MM.1S (cell line): ENCODE results near the gene ADCY9.

Source experiments
- DNase-seq: peaks from one replicate; pipeline ENCODE4 v3.0.0-alpha.2; 2015
- H2AFZ ChIP-seq: fragments of 300-600 bp; sonication (generic); 2 replicates; pipeline ENCODE4 v1.6.0; 2016; ENCODE audit warnings: antibody characterized with exemption, low read length
- H3F3A ChIP-seq: fragments of 300-600 bp; sonication (generic); 2 replicates; pipeline ENCODE4 v1.6.1; 2016; ENCODE audit warnings: mild to moderate bottlenecking, antibody characterized with exemption, low read length, moderate library complexity, mixed read lengths; ENCODE audit not compliant: insufficient read depth
- H3K27ac ChIP-seq: fragments of 300-600 bp; sonication (generic); 2 replicates; pipeline ENCODE4 v1.5.1; 2016; ENCODE audit warnings: mild to moderate bottlenecking, low read length
- H3K27me3 ChIP-seq: fragments of 300-600 bp; sonication (generic); replicated peaks from 2 replicates; pipeline ENCODE4 v1.6.0; 2016; ENCODE audit warnings: low read length; ENCODE audit not compliant: insufficient read depth
- H3K36me3 ChIP-seq: fragments of 300-600 bp; sonication (generic); replicated peaks from 2 replicates; pipeline ENCODE4 v1.6.1; 2016; ENCODE audit warnings: mild to moderate bottlenecking, low read length, mixed read lengths; ENCODE audit not compliant: insufficient read depth
- H3K4me1 ChIP-seq: fragments of 300-600 bp; sonication (generic); 2 replicates; pipeline ENCODE4 v1.6.1; 2016; ENCODE audit warnings: low read length, mixed read lengths
- H3K4me2 ChIP-seq: fragments of 300-600 bp; sonication (generic); 2 replicates; pipeline ENCODE4 v1.6.0; 2016; ENCODE audit warnings: low read depth, low read length
- H3K4me3 ChIP-seq: fragments of 300-600 bp; sonication (generic); 2 replicates; pipeline ENCODE4 v1.5.1; 2016; ENCODE audit warnings: low read length, mixed read lengths
- H3K79me2 ChIP-seq: fragments of 300-600 bp; sonication (generic); 2 replicates; pipeline ENCODE4 v1.6.1; 2016; ENCODE audit warnings: mixed run types, low read length, mixed read lengths
- H3K9ac ChIP-seq: fragments of 300-600 bp; sonication (generic); 2 replicates; pipeline ENCODE4 v1.6.1; 2016; ENCODE audit warnings: low read length, mixed read lengths
- H3K9me2 ChIP-seq: fragments of 300-600 bp; sonication (generic); replicated peaks from 2 replicates; pipeline ENCODE4 v1.6.1; 2016; ENCODE audit warnings: mild to moderate bottlenecking, low read length, mixed read lengths; ENCODE audit not compliant: insufficient read depth
- H3K9me3 ChIP-seq: fragments of 300-600 bp; sonication (generic); replicated peaks from 2 replicates; pipeline ENCODE4 v1.6.1; 2016; ENCODE audit warnings: mild to moderate bottlenecking, low read length, mixed read lengths; ENCODE audit not compliant: insufficient read depth
- H4K20me1 ChIP-seq: fragments of 300-600 bp; sonication (generic); 2 replicates; pipeline ENCODE4 v1.6.1; 2016; ENCODE audit warnings: mild to moderate bottlenecking, low read length, moderate library complexity, mixed read lengths; ENCODE audit not compliant: insufficient read depth
- EZH2 ChIP-seq: fragments of 300-600 bp; sonication (generic); optimal IDR thresholded peaks from 2 replicates; pipeline ENCODE3; 2017; ENCODE audit warnings: low read depth, mild to moderate bottlenecking, antibody characterized with exemption, low read length, mixed read lengths
- EZH2phosphoT487 ChIP-seq: fragments of 300-600 bp; sonication (generic); IDR thresholded peaks from 2 replicates; pipeline ENCODE4 v1.6.1; 2018; ENCODE audit warnings: antibody characterized with exemption, low read length
- TF ChIP-seq, protein P1 (sequence below): fragments of 300-600 bp; sonication (generic); IDR thresholded peaks from 2 replicates; pipeline ENCODE4 v1.5.1; 2016; ENCODE audit warnings: antibody characterized with exemption, low read length, mixed read lengths

ADCY9 gene

DNA sequence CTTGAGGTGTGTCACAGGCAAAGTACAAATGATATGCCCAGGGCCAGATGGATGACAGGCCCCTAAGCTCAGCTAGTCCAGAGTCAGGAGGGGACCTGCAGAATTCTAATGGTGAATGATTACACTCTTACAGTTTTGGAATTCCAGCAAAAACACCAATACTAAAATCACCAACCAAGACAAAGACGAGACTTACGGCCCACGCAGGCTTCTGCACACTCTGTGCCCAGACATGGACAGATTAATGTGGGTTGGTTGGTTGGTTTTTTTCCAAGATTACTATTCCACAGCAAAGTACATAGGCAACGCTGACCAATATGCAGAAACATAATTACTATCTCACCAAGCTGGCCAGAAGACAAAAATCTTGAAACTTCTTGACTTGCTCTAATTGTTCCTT lies 9.7 kb downstream of the ADCY9 start:
- DNase-seq, result no peak
- peaks cover 22% of the 10 kb centered on the region for H3K27me3 ChIP-seq
- H3K9ac ChIP-seq, result no peak overlapping the region
- no peak overlapping the region for H3K4me2 ChIP-seq
- 0 out of 2 replicates have a peak, but pooled peaks cover 4% of the 10 kb centered on the region for H3K4me1 ChIP-seq
- no peaks in the 10 kb centered on the region for H3K9me3 ChIP-seq
- no peaks in the 10 kb centered on the region for H3F3A ChIP-seq
- no peak overlapping the region for H3K27ac ChIP-seq
- no peaks in the 10 kb centered on the region for H3K9me2 ChIP-seq
- TF ChIP-seq EZH2 (no peak), EZH2phosphoT487 (no peak)
- TF ChIP-seq, protein P1, sequence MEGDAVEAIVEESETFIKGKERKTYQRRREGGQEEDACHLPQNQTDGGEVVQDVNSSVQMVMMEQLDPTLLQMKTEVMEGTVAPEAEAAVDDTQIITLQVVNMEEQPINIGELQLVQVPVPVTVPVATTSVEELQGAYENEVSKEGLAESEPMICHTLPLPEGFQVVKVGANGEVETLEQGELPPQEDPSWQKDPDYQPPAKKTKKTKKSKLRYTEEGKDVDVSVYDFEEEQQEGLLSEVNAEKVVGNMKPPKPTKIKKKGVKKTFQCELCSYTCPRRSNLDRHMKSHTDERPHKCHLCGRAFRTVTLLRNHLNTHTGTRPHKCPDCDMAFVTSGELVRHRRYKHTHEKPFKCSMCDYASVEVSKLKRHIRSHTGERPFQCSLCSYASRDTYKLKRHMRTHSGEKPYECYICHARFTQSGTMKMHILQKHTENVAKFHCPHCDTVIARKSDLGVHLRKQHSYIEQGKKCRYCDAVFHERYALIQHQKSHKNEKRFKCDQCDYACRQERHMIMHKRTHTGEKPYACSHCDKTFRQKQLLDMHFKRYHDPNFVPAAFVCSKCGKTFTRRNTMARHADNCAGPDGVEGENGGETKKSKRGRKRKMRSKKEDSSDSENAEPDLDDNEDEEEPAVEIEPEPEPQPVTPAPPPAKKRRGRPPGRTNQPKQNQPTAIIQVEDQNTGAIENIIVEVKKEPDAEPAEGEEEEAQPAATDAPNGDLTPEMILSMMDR, result no peak
- no peaks in the 10 kb centered on the region for H3K36me3 ChIP-seq
- H3K79me2 ChIP-seq, result no peaks in the 10 kb centered on the region
- H3K4me3 ChIP-seq, result no peak overlapping the region
- no peak overlapping the region for H2AFZ ChIP-seq
- H4K20me1 ChIP-seq, result no peaks in the 10 kb centered on the region

DNA sequence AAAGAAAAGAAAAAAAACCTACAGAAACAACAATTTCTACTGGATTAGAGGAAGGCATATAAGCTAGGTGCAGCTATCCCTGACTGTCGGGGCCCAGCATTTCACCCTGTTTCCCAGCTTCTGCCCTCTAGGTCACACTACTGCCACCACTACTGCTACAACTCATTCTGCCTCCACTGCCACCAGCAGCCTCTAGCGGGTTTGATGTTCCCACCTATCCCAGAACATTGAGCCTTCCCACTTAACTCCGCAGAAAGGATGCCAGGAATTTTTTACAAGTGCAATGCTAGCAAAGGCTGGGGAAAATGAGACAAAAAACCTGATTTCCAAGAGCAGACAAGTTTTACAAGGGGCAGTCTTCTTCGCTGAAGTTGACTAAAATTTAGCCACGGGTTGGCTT lies 10.4 kb downstream of the ADCY9 start:
- Histone ChIP-seq H3F3A (no peaks in the 10 kb centered on the region), H3K9ac (no peak overlapping the region), H3K4me2 (no peak overlapping the region), H3K9me2 (no peaks in the 10 kb centered on the region), H2AFZ (no peak overlapping the region), H3K27me3 (peaks cover 15% of the 10 kb centered on the region), H3K9me3 (no peaks in the 10 kb centered on the region), H3K79me2 (no peaks in the 10 kb centered on the region), H3K4me1 (0 out of 2 replicates have a peak, but pooled peaks cover 4% of the 10 kb centered on the region), H3K27ac (no peak overlapping the region), H4K20me1 (no peaks in the 10 kb centered on the region), H3K36me3 (no peaks in the 10 kb centered on the region), H3K4me3 (no peak overlapping the region)
- DNase-seq, result no peak
- TF ChIP-seq, protein P1, result no peak
- TF ChIP-seq EZH2phosphoT487 (no peak), EZH2 (no peak)

DNA sequence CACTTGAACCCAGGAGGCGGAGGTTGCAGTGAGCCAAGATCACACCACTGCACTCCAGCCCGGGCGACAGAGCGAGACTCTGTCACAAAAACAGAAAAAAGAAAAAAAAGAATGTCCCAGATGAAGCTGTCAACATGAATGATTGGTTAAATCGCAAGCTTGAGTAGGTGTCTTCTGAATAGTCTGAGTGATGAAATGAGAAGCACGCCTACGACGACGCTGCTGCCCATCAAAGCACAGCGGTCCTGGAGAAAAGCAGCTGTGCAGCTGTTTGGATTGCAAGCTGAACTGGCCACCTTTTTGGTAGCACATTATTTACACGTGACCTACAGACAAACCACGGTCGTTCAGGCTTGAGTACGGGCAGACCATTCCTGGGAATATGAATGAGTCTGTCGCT lies 12.5 kb downstream of the ADCY9 start:
- H3K27ac ChIP-seq, result no peak overlapping the region
- H2AFZ ChIP-seq, result no peak overlapping the region
- H3K4me1 ChIP-seq, result 0 out of 2 replicates have a peak, but pooled peaks cover 4% of the 10 kb centered on the region
- H3K36me3 ChIP-seq, result no peaks in the 10 kb centered on the region
- TF ChIP-seq, protein P1, result no peak
- TF ChIP-seq EZH2phosphoT487 (no peak), EZH2 (no peak)
- H4K20me1 ChIP-seq, result no peaks in the 10 kb centered on the region
- H3K79me2 ChIP-seq, result no peaks in the 10 kb centered on the region
- H3K9me2 ChIP-seq, result no peaks in the 10 kb centered on the region
- peaks cover 12% of the 10 kb centered on the region for H3K27me3 ChIP-seq
- no peak overlapping the region for H3K4me3 ChIP-seq
- no peak overlapping the region for H3K9ac ChIP-seq
- DNase-seq, result no peak
- H3K4me2 ChIP-seq, result no peak overlapping the region
- H3F3A ChIP-seq, result no peaks in the 10 kb centered on the region
- H3K9me3 ChIP-seq, result no peaks in the 10 kb centered on the region
